ENCODE results near the gene ARG1.

The ARG1 gene

GRCh38 chr6:131600716-131601115, 27.7 kb downstream of the ARG1 start:
- Mint-ChIP-seq H3K27ac (no peak overlapping the region), H3K4me1 (ENCODE audit: low read depth) (no peaks in the 10 kb centered on the region), H3K27me3 (no peaks in the 10 kb centered on the region), H3K9me3 (no peaks in the 10 kb centered on the region), H3K36me3 (ENCODE audit: low read depth) (peaks cover 77% of the 10 kb centered on the region), H3K4me3 (no peak overlapping the region)
- intact Hi-C loops (cut with micrococcal nuclease), result no loop called here

GRCh38 chr6:131602781-131603312, 29.8 kb downstream of the ARG1 start:
- Mint-ChIP-seq H3K27me3 (no peaks in the 10 kb centered on the region), H3K36me3 (ENCODE audit: low read depth) (peaks cover 74% of the 10 kb centered on the region), H3K4me3 (no peak overlapping the region), H3K9me3 (no peaks in the 10 kb centered on the region), H3K4me1 (ENCODE audit: low read depth) (no peaks in the 10 kb centered on the region), H3K27ac (no peak overlapping the region)
- intact Hi-C loops (cut with micrococcal nuclease), result no loop called here

GRCh38 chr6:131613296-131613925, 40.4 kb downstream of the ARG1 start:
- no peaks in the 10 kb centered on the region for H3K4me1 Mint-ChIP-seq (ENCODE audit: low read depth)
- H3K9me3 Mint-ChIP-seq, result no peaks in the 10 kb centered on the region
- H3K27ac Mint-ChIP-seq, result no peak overlapping the region
- no peaks in the 10 kb centered on the region for H3K27me3 Mint-ChIP-seq
- intact Hi-C loops (cut with micrococcal nuclease), result no loop called here
- H3K4me3 Mint-ChIP-seq, result no peak overlapping the region
- H3K36me3 Mint-ChIP-seq (ENCODE audit: low read depth), result peaks cover 87% of the 10 kb centered on the region

- no peaks in the 10 kb centered on the region for H3K27me3 Mint-ChIP-seq
- no peak overlapping the region for H3K27ac Mint-ChIP-seq
- intact Hi-C loops (cut with micrococcal nuclease), result no loop called here
- peaks cover 87% of the 10 kb centered on the region for H3K36me3 Mint-ChIP-seq (ENCODE audit: low read depth)
- no peak overlapping the region for H3K4me3 Mint-ChIP-seq
- H3K9me3 Mint-ChIP-seq, result no peaks in the 10 kb centered on the region
- no peaks in the 10 kb centered on the region for H3K4me1 Mint-ChIP-seq (ENCODE audit: low read depth)
Observed at GRCh38 chr6:131615275-131615674, 42.2 kb downstream of the ARG1 start.

GRCh38 chr6:131627724-131628682, 55.0 kb downstream of the ARG1 start, which contains the start of gene MED23:
TSS of gene MED23 (minus strand) at chr6:131628242. CDS start at chr6:131628049, 193 bp downstream.
- peaks cover 8% of the 10 kb centered on the region for H3K4me1 Mint-ChIP-seq (ENCODE audit: low read depth)
- H3K27me3 Mint-ChIP-seq, result peaks cover 2% of the 10 kb centered on the region
- intact Hi-C loops (cut with micrococcal nuclease), result loop anchor here (5.0 kb wide), 1 partner anchor 739 kb away; no protein-coding TSS in a partner anchor

GRCh38 chr6:131628726-131629125, 55.7 kb downstream of the ARG1 start:
- peak overlapping the region; percentile 94 for H3K27ac Mint-ChIP-seq
- no peaks in the 10 kb centered on the region for H3K9me3 Mint-ChIP-seq
- H3K4me3 Mint-ChIP-seq, result no peak overlapping the region
- peaks cover 2% of the 10 kb centered on the region for H3K27me3 Mint-ChIP-seq
- H3K4me1 Mint-ChIP-seq (ENCODE audit: low read depth), result peaks cover 8% of the 10 kb centered on the region
- peaks cover 31% of the 10 kb centered on the region for H3K36me3 Mint-ChIP-seq (ENCODE audit: low read depth)
- intact Hi-C loops (cut with micrococcal nuclease), result loop anchor here (5.0 kb wide), 1 partner anchor 739 kb away; no protein-coding TSS in a partner anchor

More at GRCh38 chr6:131627724-131628682, 55.0 kb downstream of the ARG1 start, which contains the start of gene MED23:
- H3K4me3 Mint-ChIP-seq, result peak within 1 kb of the TSS; percentile 100
- H3K9me3 Mint-ChIP-seq, result no peaks in the 10 kb centered on the region
- H3K36me3 Mint-ChIP-seq (ENCODE audit: low read depth), result peaks cover 38% of the 10 kb centered on the region
- peak within 1 kb of the TSS; percentile 94 for H3K27ac Mint-ChIP-seq

GRCh38 chr6:131629651-131630050, 56.6 kb downstream of the ARG1 start:
- intact Hi-C loops (cut with micrococcal nuclease), result loop anchor here (5.0 kb wide), 1 partner anchor 738 kb away; no protein-coding TSS in a partner anchor
- no peak overlapping the region for H3K4me3 Mint-ChIP-seq
- peaks cover 8% of the 10 kb centered on the region for H3K4me1 Mint-ChIP-seq (ENCODE audit: low read depth)
- H3K36me3 Mint-ChIP-seq (ENCODE audit: low read depth), result peaks cover 22% of the 10 kb centered on the region
- H3K9me3 Mint-ChIP-seq, result no peaks in the 10 kb centered on the region
- H3K27me3 Mint-ChIP-seq, result peaks cover 2% of the 10 kb centered on the region
- H3K27ac Mint-ChIP-seq, result no peak overlapping the region

- Mint-ChIP-seq H3K4me3 (no peak overlapping the region), H3K36me3 (ENCODE audit: low read depth) (peaks cover 8% of the 10 kb centered on the region), H3K4me1 (ENCODE audit: low read depth) (no peaks in the 10 kb centered on the region), H3K27ac (no peak overlapping the region), H3K27me3 (peaks cover 2% of the 10 kb centered on the region), H3K9me3 (no peaks in the 10 kb centered on the region)
- intact Hi-C loops (cut with micrococcal nuclease), result no loop called here
Observed at GRCh38 chr6:131631625-131632289, 58.7 kb downstream of the ARG1 start.
